Right atrium auricular region (tissue), 2 donors: ENCODE data around the gene TUT1. TPM values are rescaled to one million over a fixed set of nuclear protein-coding genes. Genes with fewer than 3 reads are reported as not detected.

ENCODE experiments used
- DNase-seq: peaks from one replicate; pipeline ENCODE4 v3.0.0-alpha.2; 2019; ENCODE audit warnings: low spot score
- H3K27ac ChIP-seq, 2 donors: fragments of 200-600 bp; sonication (generic); 1 replicate in 1 of 2; 2 replicates in 1 of 2; pipeline ENCODE4 v1.5.1; 2016 to 2019
- H3K27me3 ChIP-seq, 2 donors: fragments of 200-600 bp; sonication (generic); one replicate each; pipeline versions ENCODE4 v1.5.1 to v1.6.0; 2017 to 2019
- H3K36me3 ChIP-seq: fragments of 200-600 bp; sonication (generic); one replicate; pipeline ENCODE4 v1.5.1; 2016
- H3K4me1 ChIP-seq, 2 donors: fragments of 200-600 bp; sonication (generic); one replicate each; pipeline versions ENCODE4 v1.5.1 to v1.6.0; 2017 to 2019
- H3K4me3 ChIP-seq, 2 donors: fragments of 200-600 bp; sonication (generic); 1 replicate in 1 of 2; 2 replicates in 1 of 2; pipeline ENCODE4 v1.5.1; 2017 to 2019; ENCODE audit warnings: mild to moderate bottlenecking in 1 of 2, moderate library complexity in 1 of 2
- H3K9me3 ChIP-seq, 2 donors: fragments of 200-600 bp; sonication (generic); one replicate each; pipeline ENCODE4 v1.5.1; 2019
- CTCF ChIP-seq, 2 donors: fragments of 200-600 bp; sonication (generic); IDR thresholded peaks; one replicate each; pipeline ENCODE4 v1.5.1; 2019; ENCODE audit warnings: antibody characterized with exemption in 2 of 2
- total RNA-seq, 2 donors: library from RNA; depleted of rRNA; stranded (reverse); fragments of >200 nt; gene quantifications; one replicate each; pipeline ENCODE4 v1.1.0, GENCODE V29; 2016

Gene TUT1
- total RNA-seq, 2 donors from 2014 or later, result 5.4 to 5.7 TPM

- H3K27ac ChIP-seq, result peak overlapping the region in 1 of 2 donors; percentile 82
- TF ChIP-seq CTCF (IDR thresholded peaks at IDR 0.05), result no peak
- DNase-seq, result no peak
- H3K36me3 ChIP-seq, result peaks cover 46% of the 10 kb centered on the region
- H3K27me3 ChIP-seq, result no peaks in the 10 kb centered on the region
- H3K4me3 ChIP-seq, result no peak overlapping the region
- H3K4me1 ChIP-seq, result peaks cover 0 to 55% of the 10 kb centered on the region in 2 donors
- no peaks in the 10 kb centered on the region for H3K9me3 ChIP-seq
Observed at GRCh38 chr11:62559204-62559603, 32.1 kb downstream of the TUT1 start.

- peaks cover 43% of the 10 kb centered on the region for H3K36me3 ChIP-seq
- H3K27ac ChIP-seq, result peak overlapping the region in 1 of 2 donors; percentile 82
- no peak for TF ChIP-seq CTCF (IDR thresholded peaks at IDR 0.05)
- no peaks in the 10 kb centered on the region for H3K9me3 ChIP-seq
- H3K27me3 ChIP-seq, result no peaks in the 10 kb centered on the region
- peaks cover 0 to 60% of the 10 kb centered on the region in 2 donors for H3K4me1 ChIP-seq
- DNase-seq, result no peak
- H3K4me3 ChIP-seq, result no peak overlapping the region
Observed at GRCh38 chr11:62558669-62559068, 32.7 kb downstream of the TUT1 start.

DNA sequence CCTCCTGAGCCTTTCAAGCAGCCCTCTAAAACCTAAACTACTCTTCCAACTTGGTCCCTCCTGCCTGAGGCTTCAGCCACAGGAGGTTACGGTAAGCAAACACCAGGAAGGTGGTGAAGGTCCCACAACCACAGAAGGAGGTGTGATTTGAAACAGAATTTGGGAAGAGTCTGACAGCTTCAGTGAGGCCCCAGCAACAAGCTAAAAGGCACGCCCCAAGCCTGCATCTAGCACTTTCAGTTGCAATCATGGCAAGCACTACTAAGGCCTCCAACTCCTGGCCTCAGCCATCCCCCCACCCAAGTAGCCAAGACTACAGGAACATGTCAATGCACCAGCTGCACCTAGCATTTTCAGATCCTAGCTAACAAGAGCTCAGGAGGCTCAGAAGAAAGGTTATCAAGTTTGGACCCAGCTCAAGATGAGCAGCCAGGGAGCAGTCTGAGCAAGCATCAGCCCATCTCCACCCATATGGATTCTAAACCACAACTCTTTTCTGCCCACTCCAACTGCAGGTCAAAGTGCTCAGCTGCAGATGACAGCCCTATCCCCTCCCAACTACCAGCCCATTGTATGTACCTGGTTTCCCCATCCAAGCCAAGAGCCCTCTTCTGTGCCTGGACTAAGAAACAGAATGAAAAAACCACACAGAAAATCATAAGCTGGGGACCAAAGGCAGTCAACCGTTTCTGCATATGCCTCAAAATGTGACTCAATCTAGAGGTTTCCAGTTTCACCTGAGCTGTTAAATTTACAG, 34.3 kb downstream of the TUT1 start:
- H3K4me1 ChIP-seq, result peaks cover 0 to 76% of the 10 kb centered on the region in 2 donors
- no peak for DNase-seq
- H3K27me3 ChIP-seq, result no peaks in the 10 kb centered on the region
- no peaks in the 10 kb centered on the region for H3K9me3 ChIP-seq
- H3K4me3 ChIP-seq, result peak overlapping the region in 1 of 2 donors; percentile 10
- peaks cover 28% of the 10 kb centered on the region for H3K36me3 ChIP-seq
- H3K27ac ChIP-seq, result peak overlapping the region; percentile 90 to 95
- TF ChIP-seq CTCF (IDR thresholded peaks at IDR 0.05), result no peak

DNA sequence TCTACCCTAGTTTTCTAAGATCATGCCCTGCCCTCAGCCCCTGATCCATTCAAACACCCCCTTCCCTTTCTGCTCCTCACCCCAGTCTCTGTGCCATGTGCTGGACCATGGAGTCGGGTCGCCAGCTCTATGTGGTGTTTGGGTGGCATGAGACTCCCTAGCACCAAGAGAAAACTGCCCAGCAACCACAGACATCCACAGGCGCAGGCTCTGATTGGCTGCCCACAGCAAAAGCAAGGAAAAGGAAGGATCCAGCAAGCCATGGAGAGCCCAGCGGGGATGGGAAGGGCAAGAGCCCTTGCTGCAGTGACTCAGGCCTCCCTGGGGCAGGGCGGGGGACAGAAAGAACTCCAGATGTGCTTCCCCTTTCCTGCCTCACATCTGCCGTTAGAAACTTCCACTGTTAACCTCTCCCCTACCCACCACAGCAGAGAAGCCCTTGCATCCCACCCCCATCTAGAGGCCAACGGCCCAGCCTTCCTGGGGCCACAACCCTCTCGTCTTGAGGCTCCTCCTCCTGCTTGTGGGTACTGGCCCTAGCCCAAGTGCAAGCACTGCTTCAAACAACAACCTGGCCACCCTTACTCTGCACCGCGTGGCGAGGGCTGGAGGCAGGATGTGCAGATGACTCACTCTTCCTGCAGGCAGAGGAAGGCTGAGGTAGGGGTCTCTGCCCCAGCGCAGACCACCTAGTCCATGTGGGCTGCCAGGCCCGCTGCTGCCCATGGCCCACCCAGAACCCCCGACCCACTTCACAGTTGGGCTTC, 35.0 kb downstream of the TUT1 start:
- TF ChIP-seq CTCF (IDR thresholded peaks at IDR 0.05), result no peak
- DNase-seq, result peak; percentile 97
- H3K9me3 ChIP-seq, result no peaks in the 10 kb centered on the region
- no peaks in the 10 kb centered on the region for H3K27me3 ChIP-seq
- H3K27ac ChIP-seq, result peak overlapping the region; percentile 90 to 95
- H3K36me3 ChIP-seq, result peaks cover 25% of the 10 kb centered on the region
- peak overlapping the region in 1 of 2 donors; percentile 10 for H3K4me3 ChIP-seq
- H3K4me1 ChIP-seq, result peaks cover 0 to 83% of the 10 kb centered on the region in 2 donors

DNA sequence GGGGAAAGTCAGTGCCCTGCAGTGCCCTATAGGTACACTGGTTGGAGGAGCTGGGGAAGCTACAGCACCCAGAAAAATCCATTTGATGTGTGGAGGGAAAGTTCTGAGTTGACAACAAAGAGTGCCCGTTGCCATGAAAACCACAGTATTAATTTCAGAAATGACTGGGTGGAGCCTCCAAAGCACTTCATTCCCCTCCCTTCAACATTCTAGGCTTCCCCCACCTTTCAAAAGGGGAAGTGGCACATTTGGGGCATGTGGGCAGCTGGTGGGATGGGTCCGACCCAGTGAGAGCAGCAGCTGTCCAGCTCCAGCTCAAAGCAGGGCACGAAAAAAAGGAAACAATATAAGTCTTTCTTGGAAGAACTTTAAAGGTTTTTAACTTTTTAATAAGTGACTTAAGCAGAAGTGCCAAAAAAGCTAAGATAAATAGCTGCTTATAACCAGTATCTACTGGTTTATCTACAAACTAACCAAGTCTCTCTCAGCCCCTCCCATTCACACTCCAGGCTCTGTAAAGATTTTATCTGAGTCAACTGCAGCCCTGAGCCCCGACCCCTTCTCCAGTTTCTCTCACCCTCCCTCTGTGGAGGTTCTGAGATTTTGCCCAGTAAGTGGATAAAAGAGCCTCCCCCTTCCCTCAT, 35.7 kb downstream of the TUT1 start:
- DNase-seq, result no peak
- peaks cover 0 to 83% of the 10 kb centered on the region in 2 donors for H3K4me1 ChIP-seq
- no peaks in the 10 kb centered on the region for H3K9me3 ChIP-seq
- peaks cover 25% of the 10 kb centered on the region for H3K36me3 ChIP-seq
- TF ChIP-seq CTCF (IDR thresholded peaks at IDR 0.05), result no peak
- peak overlapping the region; percentile 90 to 95 for H3K27ac ChIP-seq
- H3K27me3 ChIP-seq, result no peaks in the 10 kb centered on the region
- H3K4me3 ChIP-seq, result peak overlapping the region in 1 of 2 donors; percentile 10
